Nephron (organoid): Measurements from ENCODE around the gene MEA1.
"Not testable (repeated sequence)": the region's sequence is repeated elsewhere in the genome, so short reads cannot be mapped to it uniquely, and the experiment has no call there.

Source experiments
- H3K27ac Mint-ChIP-seq, 3 experiments: 2 replicates each; pipeline ENCODE4 v1.8.0; 2020; ENCODE audit warnings: mixed read lengths in 3 of 3, mild to moderate bottlenecking in 2 of 3, moderate library complexity in 1 of 3
- H3K27me3 Mint-ChIP-seq: 2 replicates; pipeline ENCODE4 v1.8.0; 2021; ENCODE audit warnings: low read depth, mild to moderate bottlenecking, moderate library complexity, mixed read lengths
- H3K36me3 Mint-ChIP-seq: 2 replicates; pipeline ENCODE4 v1.8.0; 2020; ENCODE audit warnings: low read depth, mixed read lengths
- H3K4me1 Mint-ChIP-seq: 2 replicates; pipeline ENCODE4 v1.8.0; 2020; ENCODE audit warnings: mixed read lengths
- H3K4me3 Mint-ChIP-seq, 3 experiments: 2 replicates each; pipeline ENCODE4 v1.8.0; 2020; ENCODE audit warnings: mild to moderate bottlenecking in 3 of 3, mixed read lengths in 3 of 3, moderate library complexity in 2 of 3
- H3K9me3 Mint-ChIP-seq: 2 replicates; pipeline ENCODE4 v1.8.0; 2020; ENCODE audit warnings: mixed read lengths
- TF ChIP-seq, protein P1 (sequence below), 3 experiments: fragments of 200-600 bp; sonication (generic); IDR thresholded peaks; one replicate each; pipeline ENCODE4 v1.5.0; 2021; ENCODE audit warnings: antibody characterized with exemption in 3 of 3; ENCODE audit not compliant: unreplicated experiment in 3 of 3

MEA1 gene

DNA sequence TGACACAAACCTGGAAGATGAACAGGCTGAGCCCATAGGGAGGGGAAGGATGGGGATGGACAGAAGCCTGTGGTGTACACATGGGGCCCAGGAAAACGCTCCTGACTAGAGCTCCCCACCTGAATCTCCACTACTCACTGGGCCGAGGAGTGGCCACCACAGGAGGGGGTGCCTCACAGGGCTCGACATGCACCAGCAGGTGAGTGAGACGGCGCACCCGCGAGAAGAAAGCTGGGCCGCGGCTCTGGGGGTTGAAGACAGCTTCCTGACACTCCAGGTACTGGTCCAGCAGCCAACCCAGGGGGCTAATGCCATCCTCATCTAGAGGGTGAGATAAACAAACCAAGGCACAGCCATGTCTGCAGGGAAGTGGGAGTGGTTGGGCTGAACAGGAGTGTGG, 29.6 kb upstream of the MEA1 start:
- H3K27ac Mint-ChIP-seq, result no peak overlapping the region
- H3K9me3 Mint-ChIP-seq, result no peaks in the 10 kb centered on the region
- TF ChIP-seq, protein P1, sequence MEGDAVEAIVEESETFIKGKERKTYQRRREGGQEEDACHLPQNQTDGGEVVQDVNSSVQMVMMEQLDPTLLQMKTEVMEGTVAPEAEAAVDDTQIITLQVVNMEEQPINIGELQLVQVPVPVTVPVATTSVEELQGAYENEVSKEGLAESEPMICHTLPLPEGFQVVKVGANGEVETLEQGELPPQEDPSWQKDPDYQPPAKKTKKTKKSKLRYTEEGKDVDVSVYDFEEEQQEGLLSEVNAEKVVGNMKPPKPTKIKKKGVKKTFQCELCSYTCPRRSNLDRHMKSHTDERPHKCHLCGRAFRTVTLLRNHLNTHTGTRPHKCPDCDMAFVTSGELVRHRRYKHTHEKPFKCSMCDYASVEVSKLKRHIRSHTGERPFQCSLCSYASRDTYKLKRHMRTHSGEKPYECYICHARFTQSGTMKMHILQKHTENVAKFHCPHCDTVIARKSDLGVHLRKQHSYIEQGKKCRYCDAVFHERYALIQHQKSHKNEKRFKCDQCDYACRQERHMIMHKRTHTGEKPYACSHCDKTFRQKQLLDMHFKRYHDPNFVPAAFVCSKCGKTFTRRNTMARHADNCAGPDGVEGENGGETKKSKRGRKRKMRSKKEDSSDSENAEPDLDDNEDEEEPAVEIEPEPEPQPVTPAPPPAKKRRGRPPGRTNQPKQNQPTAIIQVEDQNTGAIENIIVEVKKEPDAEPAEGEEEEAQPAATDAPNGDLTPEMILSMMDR (IDR thresholded peaks at IDR 0.05; ENCODE audit: unreplicated experiment in 3 of 3), result no peak
- no peak overlapping the region for H3K4me3 Mint-ChIP-seq
- peaks cover 67% of the 10 kb centered on the region for H3K36me3 Mint-ChIP-seq
- no peaks in the 10 kb centered on the region for H3K4me1 Mint-ChIP-seq
- no peaks in the 10 kb centered on the region for H3K27me3 Mint-ChIP-seq

- not testable (repeated sequence) for H3K27ac Mint-ChIP-seq, H3K4me1 Mint-ChIP-seq, H3K27me3 Mint-ChIP-seq, H3K9me3 Mint-ChIP-seq, H3K4me3 Mint-ChIP-seq
- peaks cover 72% of the 10 kb centered on the region for H3K36me3 Mint-ChIP-seq
Observed at GRCh38 chr6:43041475-43041874, 27.7 kb upstream of the MEA1 start.

GRCh38 chr6:43040542-43041257, 27.0 kb upstream of the MEA1 start:
- peaks cover 68% of the 10 kb centered on the region for H3K36me3 Mint-ChIP-seq
- H3K4me1 Mint-ChIP-seq, result no peaks in the 10 kb centered on the region
- H3K27me3 Mint-ChIP-seq, result no peaks in the 10 kb centered on the region
- no peak overlapping the region for H3K27ac Mint-ChIP-seq
- no peak overlapping the region for H3K4me3 Mint-ChIP-seq
- TF ChIP-seq, protein P1 (IDR thresholded peaks at IDR 0.05; ENCODE audit: unreplicated experiment in 3 of 3), result no peak
- H3K9me3 Mint-ChIP-seq, result no peaks in the 10 kb centered on the region

- TF ChIP-seq, protein P1 (IDR thresholded peaks at IDR 0.05; ENCODE audit: unreplicated experiment in 3 of 3), result no peak
- Mint-ChIP-seq H3K27me3 (no peaks in the 10 kb centered on the region), H3K27ac (no peak overlapping the region), H3K4me3 (no peak overlapping the region), H3K4me1 (no peaks in the 10 kb centered on the region), H3K9me3 (no peaks in the 10 kb centered on the region), H3K36me3 (peaks cover 75% of the 10 kb centered on the region)
Observed at GRCh38 chr6:43038727-43039126, 25.0 kb upstream of the MEA1 start.

- Mint-ChIP-seq H3K4me1 (no peaks in the 10 kb centered on the region), H3K36me3 (peaks cover 78% of the 10 kb centered on the region), H3K9me3 (no peaks in the 10 kb centered on the region), H3K27me3 (no peaks in the 10 kb centered on the region), H3K4me3 (no peak overlapping the region), H3K27ac (no peak overlapping the region)
- TF ChIP-seq, protein P1 (IDR thresholded peaks at IDR 0.05; ENCODE audit: unreplicated experiment in 3 of 3), result no peak
Observed at GRCh38 chr6:43037706-43038105, 24.0 kb upstream of the MEA1 start.

- Mint-ChIP-seq H3K9me3 (no peaks in the 10 kb centered on the region), H3K36me3 (peaks cover 73% of the 10 kb centered on the region), H3K27ac (no peak overlapping the region), H3K4me3 (no peak overlapping the region), H3K4me1 (no peaks in the 10 kb centered on the region), H3K27me3 (no peaks in the 10 kb centered on the region)
- TF ChIP-seq, protein P1 (IDR thresholded peaks at IDR 0.05; ENCODE audit: unreplicated experiment in 3 of 3), result no peak
Observed at GRCh38 chr6:43037197-43037596, 23.5 kb upstream of the MEA1 start.
